HG03342 (cell line): ENCODE results near the gene PTPN3.
"Not testable (repeated sequence)": the region's sequence is repeated elsewhere in the genome, so short reads cannot be mapped to it uniquely, and the experiment has no call there.

Source experiments
- ATAC-seq: cut with Tn5 transposase; IDR thresholded peaks from one replicate; pipeline ENCODE4 v1.9.1; 2021; ENCODE audit warnings: mild to moderate bottlenecking, moderate library complexity; ENCODE audit not compliant: unreplicated experiment

PTPN3 gene

DNA sequence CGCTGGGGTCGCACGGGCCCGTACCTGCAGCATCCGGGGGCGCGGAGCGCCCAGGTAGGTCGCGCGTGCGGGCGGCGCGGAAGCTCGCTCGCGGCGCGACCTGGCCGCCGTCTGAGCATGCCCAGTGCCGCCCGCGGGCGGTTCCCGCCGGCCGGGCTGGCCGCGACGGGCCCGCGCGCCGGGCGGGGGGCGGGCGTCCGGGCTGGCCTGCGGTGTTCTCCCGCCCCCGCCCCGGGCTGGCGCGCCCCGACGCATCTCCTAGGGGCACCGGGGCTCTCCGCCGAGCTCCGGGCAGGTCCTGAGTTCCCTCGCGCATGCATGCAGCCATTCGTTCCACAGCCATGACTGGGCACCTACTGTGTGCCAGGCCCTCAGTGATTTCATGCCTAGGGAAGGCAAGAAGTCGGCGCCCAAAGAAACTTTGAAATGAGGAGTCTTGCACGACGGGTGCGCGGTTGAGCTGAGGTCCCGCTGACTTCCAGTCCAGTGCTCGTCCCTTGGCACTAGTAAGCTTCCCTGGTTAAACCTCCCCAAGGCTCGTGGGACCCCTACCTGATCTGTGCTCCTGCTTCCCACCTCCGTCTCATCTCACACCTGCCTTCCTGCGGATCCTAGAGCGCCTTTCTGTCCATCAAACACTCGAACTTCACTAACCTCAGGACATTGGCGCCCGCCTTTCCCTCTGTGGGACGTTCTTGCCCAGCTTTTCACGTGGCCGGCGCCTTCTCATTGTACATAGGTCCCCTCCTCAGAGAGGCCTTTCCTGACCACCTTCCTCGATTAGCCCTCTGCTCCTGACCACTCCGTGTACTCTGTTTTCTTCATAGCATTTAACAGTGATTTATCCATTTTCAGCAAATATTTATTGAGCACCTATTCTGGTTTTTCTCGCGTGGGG is at the start of gene PTPN3:
TSS of gene PTPN3 (minus strand) at position 113 of the 898 bp plus-strand sequence. CDS start 34,873 bp downstream, outside the sequence.
- ATAC-seq = no peak

DNA sequence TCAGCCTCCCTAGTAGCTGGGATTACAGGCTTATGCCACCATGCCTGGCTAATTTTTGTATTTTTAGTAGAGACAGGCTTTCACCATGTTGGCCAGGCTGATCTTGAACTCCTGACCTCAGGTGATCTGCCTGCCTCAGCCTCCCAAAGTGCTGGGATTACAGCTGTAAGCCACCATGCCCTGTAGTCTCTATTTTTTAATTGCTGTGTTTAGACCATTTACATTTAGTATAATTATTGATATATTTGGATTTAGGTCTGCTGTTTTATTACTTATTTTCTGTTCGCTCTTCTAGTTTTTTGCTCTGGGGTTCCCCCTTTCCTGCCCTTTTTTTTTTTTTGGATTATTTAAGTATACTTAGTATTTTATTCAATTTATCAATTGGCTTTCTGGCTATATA is 46.8 kb upstream of the PTPN3 start:
- ATAC-seq = not testable (repeated sequence)

GRCh38 chr9:109542922-109543321 is 44.8 kb upstream of the PTPN3 start:
- no peak for ATAC-seq

DNA sequence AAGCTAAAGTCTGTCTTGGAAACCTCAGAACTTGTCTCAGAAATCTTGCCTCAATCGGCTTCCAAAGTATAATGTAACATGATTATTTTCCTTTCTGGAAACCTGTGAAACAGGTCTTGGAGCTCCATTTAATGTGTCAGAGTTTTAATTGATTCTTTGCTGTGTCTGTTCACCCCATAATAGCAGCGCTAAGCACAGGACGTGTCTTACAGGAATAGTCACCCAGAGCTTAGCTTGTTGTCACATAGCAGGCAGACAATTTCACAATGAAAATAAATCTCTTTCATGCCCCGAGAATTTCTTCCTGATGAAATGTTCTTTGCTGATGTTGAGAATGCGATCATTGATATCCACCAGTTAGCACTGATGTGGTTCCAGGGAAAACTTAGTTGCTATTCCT is 40.2 kb upstream of the PTPN3 start:
- ATAC-seq = no peak

- ATAC-seq = no peak
Measured at GRCh38 chr9:109537288-109537687, 39.2 kb upstream of the PTPN3 start.

GRCh38 chr9:109536859-109537258 is 38.8 kb upstream of the PTPN3 start:
- no peak for ATAC-seq

DNA sequence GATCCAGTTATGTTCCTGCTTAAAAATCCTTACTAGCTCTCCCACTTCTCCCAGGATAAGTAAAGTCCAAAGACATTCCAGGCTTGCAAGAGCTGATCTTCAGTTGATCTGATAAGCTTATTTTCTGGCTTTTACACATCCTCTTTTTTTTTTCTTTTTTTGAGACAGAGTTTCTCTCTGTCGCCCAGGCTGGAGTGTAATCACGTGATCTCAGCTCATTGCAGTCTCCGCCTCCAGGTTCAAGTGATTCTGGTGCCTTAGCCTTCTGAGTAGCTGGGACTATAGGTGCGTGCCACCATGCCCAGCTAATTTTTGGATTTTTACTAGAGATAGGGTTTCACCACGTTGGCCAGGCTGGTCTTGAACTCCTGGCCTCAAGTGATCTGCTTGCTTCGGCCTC is 37.3 kb upstream of the PTPN3 start:
- ATAC-seq = no peak

GRCh38 chr9:109534151-109534550 is 36.0 kb upstream of the PTPN3 start:
- no peak for ATAC-seq

GRCh38 chr9:109532652-109533051 is 34.5 kb upstream of the PTPN3 start:
- not testable (repeated sequence) for ATAC-seq

GRCh38 chr9:109522106-109522505 is 24.0 kb upstream of the PTPN3 start:
- ATAC-seq = no peak

GRCh38 chr9:109520475-109521132 is 22.5 kb upstream of the PTPN3 start:
- ATAC-seq = peak; percentile 82

DNA sequence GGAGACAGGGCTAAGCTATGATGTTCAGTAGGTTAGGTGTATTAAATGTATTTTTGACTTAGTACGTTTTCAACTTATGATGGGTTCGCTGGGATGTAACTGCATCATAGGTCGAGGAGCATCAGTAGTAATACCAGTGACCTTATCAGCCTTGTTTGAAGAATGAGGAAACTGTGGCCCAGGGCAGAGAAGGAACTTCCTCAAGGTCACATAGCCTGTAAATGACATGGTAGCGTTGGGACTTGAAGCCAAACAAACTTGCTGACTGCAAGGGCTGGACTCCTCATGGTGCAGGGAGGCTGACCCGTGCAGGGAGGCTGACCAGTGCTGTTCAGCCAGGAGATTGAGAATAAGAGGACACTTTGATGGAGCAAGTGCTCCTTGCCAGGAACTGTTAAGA is 21.3 kb upstream of the PTPN3 start:
- no peak for ATAC-seq

DNA sequence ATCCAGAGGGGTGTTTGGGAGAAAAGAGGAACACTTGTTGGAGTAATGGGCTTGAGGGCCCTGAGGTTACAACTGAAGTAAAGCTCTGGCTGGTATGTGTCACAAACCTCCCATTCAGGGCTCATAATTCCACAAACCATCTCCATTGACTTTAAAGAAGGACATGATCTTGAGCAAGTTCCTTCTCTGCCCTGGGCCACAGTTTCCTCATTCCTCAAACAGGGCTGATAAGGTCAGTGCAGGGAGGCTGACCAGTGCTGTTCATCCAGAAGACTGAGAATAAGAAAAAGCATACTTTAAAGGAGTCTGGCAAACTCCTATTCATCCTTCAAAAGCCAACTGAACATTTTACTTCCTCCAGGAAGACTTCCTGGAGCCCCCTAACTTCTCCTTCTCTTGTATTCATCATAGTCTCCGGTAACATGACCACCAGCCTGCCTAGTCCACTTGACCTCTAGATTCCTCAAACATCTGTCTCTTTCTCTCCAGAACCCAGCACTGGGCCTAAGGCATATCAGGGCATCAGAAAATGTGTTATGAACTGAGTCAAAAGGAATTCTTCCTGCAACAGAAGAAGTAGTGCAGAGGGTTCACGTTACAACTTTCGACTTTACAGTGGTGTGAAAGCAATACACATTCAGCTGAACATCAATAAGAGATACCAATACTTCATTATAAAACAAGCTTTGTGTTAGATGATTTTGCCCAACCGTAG is 20.7 kb upstream of the PTPN3 start:
- no peak for ATAC-seq

DNA sequence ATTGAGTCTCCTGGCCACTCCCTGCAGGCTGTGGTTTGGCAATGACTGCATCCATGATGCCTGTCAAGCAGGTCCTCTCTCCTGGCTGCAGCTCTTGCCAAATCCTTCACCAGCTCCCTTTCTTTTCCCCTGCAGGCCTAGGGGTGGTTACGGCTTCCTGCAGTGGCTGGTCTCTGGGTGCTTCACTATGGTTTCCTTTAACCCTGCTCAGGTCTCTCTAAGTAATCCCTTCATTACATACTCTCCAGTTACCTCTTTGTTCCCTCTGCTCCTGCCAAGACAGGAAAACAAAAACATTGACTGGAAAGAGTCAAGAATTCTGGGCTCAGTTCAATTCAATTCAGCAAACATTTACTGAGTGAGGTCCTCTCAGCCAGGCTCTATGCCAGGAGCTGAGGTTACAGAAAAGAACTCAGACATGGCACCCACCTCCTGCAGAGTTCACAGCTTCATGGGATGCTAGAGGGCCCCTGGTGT is 19.8 kb upstream of the PTPN3 start:
- ATAC-seq = no peak

- no peak for ATAC-seq
Measured at GRCh38 chr9:109513871-109514270, 15.8 kb upstream of the PTPN3 start.

- ATAC-seq = no peak
Measured at GRCh38 chr9:109512170-109512756, 14.2 kb upstream of the PTPN3 start.

- ATAC-seq = no peak
Measured at GRCh38 chr9:109510506-109510905, 12.4 kb upstream of the PTPN3 start.

DNA sequence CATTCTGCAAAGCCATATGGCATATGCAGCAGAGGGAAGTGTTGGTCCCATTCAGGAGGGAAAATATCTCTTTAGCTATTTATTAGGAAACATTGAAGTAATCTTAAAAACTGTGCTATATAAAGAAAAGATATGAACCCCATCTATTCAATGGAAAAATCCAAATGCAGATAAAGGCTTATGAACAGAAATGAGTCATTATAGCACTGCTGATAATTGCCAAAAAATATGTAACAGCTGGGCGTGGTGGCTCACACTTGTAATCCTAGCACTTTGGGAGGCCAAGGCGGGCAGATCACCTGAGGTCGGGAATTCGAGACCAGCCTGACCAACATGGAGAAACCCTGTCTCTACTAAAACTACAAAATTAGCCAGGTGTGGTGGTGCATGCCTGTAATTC is 11.9 kb upstream of the PTPN3 start:
- not testable (repeated sequence) for ATAC-seq

DNA sequence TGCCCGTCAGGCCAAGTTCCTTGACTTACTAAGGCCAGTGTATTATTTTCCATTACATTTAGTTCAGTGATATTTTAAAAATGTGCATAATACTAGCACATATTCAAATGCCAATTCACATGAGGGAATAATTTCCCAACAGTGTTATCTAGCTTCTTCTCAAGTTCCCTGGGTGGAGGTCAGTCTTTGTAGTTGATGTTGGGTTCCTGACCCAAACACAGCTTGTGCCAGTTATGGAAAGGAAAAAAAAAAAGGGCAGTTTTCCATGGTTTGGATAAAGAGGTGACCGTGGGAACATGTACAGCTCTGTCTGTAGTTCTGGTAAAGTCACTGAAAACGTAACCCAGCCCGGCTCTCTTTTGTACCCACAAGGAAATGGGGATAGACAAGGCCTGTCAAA is 11.5 kb upstream of the PTPN3 start:
- no peak for ATAC-seq

- ATAC-seq = no peak
Measured at GRCh38 chr9:109507421-109507838, 9.3 kb upstream of the PTPN3 start.

- no peak for ATAC-seq
Measured at GRCh38 chr9:109506097-109506712, 8.1 kb upstream of the PTPN3 start.
